NCI-H1105 (cell line): ENCODE results near the gene CES4A.
"Not testable (repeated sequence)": the region's sequence is repeated elsewhere in the genome, so short reads cannot be mapped to it uniquely, and the experiment has no call there.

ENCODE experiments used
- DNase-seq: peaks from one replicate; lab custom pipeline; 2025; lab: John Stamatoyannopoulos, UW

The CES4A gene

GRCh38 chr16:67022531-67023214 is 34.3 kb downstream of the CES4A start:
- no peak for DNase-seq

- DNase-seq: no peak
Observed at GRCh38 chr16:67023689-67024088, 35.3 kb downstream of the CES4A start.

- DNase-seq: no peak
Observed at GRCh38 chr16:67024384-67025209, 36.2 kb downstream of the CES4A start.

- no peak for DNase-seq
Observed at GRCh38 chr16:67025210-67025550, 36.8 kb downstream of the CES4A start.

- DNase-seq: no peak
Observed at GRCh38 chr16:67026570-67026969, 38.2 kb downstream of the CES4A start.

- DNase-seq: no peak
Observed at GRCh38 chr16:67027046-67027445, 38.7 kb downstream of the CES4A start.

GRCh38 chr16:67028167-67028695 is 39.8 kb downstream of the CES4A start:
- no peak for DNase-seq

- peak; percentile 69 for DNase-seq
Observed at GRCh38 chr16:67028696-67029253, 40.4 kb downstream of the CES4A start, which contains the start of gene CBFB. Gene CBFB, plus strand, starts transcription at chr16:67029149. Its CDS starts 259 bp downstream, at chr16:67029408.

GRCh38 chr16:67029254-67030096 is 41.1 kb downstream of the CES4A start:
- no peak for DNase-seq

GRCh38 chr16:67030221-67030962 is 42.0 kb downstream of the CES4A start:
- no peak for DNase-seq

GRCh38 chr16:67034487-67034886 is 46.1 kb downstream of the CES4A start:
- no peak for DNase-seq

GRCh38 chr16:67035364-67035763 is 47.0 kb downstream of the CES4A start:
- no peak for DNase-seq

- no peak for DNase-seq
Observed at GRCh38 chr16:67036323-67036741, 47.9 kb downstream of the CES4A start.

GRCh38 chr16:67039260-67040020 is 51.1 kb downstream of the CES4A start:
- DNase-seq: no peak

- DNase-seq: no peak
Observed at GRCh38 chr16:67040166-67040565, 51.8 kb downstream of the CES4A start.

- DNase-seq: no peak
Observed at GRCh38 chr16:67040906-67041305, 52.5 kb downstream of the CES4A start.

- not testable (repeated sequence) for DNase-seq
Observed at GRCh38 chr16:67041520-67041919, 53.1 kb downstream of the CES4A start.

- no peak for DNase-seq
Observed at GRCh38 chr16:67043420-67043819, 55.0 kb downstream of the CES4A start.

GRCh38 chr16:67050796-67051195 is 62.4 kb downstream of the CES4A start:
- DNase-seq: no peak

GRCh38 chr16:67052399-67052798 is 64.0 kb downstream of the CES4A start:
- DNase-seq: no peak
